ENCODE data around the gene GRK6.
"Not testable (repeated sequence)": the region's sequence is repeated elsewhere in the genome, so short reads cannot be mapped to it uniquely, and the experiment has no call there.

Gene GRK6

DNA sequence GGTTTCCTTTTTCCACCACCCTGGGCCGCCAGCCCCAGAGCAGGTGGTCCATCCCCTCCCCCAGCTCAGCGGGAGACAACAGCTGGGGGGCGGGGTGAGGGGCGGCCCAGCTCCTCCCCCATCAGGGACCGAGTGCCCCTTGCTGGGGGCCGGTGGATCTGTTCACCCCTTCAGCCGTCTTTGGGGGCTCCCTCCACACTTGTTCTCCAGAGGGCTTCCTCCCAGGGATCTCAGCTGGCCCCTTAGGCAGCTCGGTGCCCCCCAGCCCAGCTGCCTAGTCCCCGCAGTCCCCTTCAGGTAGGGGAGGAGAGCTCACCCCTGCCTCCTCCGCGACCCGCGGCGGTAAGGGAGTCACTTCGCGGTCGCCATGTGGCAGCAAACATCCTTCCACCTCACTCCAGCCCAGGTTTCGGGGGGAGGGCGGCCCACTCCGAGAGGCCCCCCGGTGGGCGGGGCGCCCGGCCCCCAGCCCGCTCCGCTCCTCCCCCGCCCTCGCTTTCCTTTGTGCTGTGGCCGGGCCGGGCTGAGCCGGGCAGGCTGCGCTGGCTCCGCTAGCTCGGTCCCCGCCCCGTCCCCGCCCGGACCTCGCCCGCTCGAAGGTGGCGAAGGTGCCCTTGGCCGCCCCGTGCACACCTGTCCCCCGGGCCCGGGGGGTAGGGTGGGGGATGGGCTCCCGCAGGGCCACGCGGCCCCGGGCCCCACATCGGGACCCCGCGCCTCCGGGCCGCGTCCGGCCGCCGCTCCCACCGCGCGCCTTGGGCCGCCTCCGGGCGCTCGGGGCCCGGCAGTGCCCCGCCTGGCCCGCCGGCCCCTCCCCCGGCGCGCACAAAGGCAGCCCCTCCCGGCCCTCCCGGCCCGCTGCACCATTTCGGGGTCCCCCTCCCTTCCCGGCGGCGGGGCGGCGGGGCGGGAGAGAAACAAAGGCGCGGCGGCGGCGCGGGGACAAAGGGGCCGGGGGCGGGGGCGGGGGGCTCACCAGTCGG is 46.3 kb downstream of the GRK6 start:
- DNase-seq = peak; percentile 66

DNA sequence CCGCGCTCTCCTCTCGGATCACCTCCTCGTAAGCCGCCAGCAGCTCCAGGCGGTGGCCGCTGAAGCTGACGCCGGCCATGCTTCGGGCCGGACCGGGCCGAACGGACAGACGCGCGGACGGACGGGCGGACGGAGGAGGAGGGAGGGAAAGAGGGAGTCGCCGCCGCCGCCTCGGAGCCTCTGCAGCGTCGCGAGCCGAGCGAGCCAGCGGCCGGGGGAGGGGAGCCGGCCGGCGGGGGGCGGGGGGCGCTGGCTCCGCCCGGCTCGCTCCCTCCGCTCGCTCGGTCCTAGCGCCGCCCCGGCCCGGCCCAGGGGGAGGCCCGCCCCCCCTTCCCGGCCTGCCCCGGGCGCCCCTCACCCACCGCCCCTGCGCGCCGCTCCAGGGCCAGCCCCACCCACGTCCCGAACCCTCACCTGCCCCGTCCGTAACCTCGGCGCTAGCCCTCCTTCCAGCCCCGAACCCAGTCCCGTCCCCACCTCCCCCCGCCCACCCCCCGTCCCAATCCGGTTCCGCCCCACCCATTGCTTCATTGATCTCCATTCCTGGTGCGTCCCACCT is 47.0 kb downstream of the GRK6 start, which contains the start of gene DBN1:
Gene DBN1, minus strand, starts transcription at position 192 of the 559 bp plus-strand sequence. Its CDS starts 113 bp downstream, at position 79.
- peak; percentile 41 for DNase-seq

DNA sequence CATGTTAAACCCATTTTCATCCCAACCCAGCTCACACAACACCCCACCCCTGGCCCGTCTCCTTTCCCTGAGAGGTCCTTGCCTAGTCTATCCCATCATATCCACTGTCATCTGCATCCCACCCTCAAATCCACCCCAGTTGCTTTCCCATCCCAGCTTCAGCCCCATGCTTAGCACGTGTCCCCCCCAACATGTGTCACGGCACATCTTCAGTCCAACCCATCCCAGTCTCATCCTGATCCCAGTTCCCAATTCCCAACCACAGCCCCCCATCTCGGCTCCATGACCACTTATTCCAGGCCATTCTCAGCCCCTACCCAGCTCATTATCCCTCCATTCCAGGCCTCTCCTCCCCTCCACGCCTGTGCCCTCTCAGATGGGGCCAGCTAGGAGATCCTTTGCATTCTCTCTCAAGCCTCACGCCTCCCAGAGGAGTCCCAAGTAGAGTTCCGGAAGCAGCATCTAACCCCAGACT is 47.6 kb downstream of the GRK6 start:
- DNase-seq = no peak

DNA sequence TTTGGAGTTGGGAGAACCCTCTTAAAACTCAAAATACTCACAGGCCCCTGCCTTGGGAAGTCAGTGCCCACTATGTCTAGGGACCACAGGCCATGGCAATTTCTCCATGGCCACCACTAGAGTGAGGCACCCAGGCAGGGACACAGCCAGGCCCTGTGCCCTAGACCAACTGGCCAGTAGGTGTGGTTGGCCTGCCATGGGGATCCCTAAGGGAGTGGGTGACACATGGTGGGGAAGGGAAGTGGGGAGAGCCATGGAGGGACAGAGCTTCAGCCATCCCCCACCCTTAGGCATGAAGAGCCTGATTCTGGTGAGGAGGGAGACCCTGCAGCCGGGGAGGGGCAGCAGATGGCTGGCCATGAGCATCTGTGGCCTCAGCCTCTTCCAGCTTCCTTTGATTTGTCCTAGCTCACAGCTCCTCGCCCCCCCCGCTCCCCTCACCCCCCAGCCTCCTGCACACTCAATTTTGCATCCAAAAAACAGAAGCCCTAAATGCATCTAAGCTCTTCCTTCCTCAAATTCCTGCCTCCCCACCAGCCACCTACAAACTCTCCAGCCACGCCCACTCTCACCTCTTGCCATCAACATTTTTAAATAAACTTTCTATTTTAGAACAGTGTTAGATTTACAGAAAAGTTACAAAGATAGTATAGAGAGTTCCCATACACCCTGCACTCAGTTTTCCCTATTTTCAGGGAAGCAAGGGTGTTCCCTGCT is 48.5 kb downstream of the GRK6 start:
- DNase-seq = no peak

DNA sequence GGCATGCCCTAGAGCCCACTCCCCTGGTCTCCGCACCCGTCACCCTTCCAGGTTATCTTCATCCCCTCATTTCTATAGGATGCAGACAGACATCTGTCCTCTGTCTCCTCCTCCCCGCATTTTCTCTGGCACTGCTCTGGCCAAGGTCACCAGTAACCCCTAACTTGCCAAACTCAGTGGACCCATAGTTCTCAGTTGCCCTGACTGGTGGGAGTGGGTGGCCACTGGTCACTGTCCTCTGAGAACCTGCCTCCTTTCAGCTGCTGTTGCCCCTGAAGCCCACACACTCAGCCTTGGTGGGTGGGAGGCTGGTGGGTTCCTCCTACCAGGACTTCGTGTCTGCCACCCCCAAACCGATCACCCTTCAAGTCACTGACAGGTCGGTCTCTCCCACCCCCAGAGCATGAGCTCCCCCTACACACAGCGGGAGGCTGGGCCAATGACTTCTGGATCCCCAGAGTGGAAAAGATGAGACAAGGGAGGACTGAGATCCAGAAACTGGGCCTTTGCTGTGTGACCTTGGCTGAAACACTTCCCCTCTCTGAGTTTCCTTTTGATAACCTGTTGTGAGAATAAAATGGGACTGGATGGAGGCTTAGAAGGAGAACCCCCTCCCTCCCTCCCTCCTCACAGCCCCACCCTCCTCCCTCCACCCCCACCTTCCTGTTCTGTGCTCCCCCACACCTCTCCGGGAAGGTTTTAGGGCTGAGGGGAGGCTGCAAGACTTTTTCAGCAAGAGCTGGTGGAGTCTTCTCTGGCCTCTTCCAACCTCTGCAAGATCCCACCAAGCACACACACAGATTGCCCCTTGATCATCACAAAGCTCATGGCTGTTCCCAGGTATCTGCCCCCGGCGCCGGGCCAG is 49.3 kb downstream of the GRK6 start:
- DNase-seq = no peak

DNA sequence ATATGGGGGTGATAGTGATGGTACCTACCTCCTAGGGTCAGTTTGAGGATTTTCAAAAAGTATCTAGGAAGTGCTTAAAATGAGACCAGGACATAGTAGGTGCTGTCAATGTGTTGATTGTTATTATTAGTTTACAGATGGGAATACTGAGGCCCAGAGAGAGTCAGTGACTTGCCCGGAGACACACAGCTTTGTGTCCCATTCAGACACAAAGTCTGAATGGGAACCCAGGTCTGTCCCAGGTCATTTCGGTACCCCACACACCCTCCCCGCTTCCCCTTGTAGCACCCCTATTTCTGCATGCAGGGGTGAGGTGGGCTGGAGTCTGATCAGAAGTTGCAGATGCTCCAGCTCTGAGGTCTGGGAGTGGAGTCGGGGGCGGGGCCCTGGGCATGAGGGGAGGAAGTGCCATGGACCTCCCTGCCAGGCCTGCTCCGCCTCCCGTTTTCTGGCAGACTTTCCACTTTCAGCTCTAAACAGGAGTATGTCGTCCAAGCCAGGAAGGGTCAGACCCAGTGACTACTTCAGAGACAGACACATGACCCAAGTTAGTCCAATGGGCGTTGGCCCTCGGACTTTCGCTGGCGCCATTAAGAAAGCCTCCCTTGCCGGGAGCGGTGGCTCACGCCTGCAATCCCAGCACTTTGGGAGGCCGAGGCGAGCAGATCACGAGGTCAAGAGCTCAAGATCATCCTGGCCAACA is 50.2 kb downstream of the GRK6 start:
- DNase-seq = no peak

DNA sequence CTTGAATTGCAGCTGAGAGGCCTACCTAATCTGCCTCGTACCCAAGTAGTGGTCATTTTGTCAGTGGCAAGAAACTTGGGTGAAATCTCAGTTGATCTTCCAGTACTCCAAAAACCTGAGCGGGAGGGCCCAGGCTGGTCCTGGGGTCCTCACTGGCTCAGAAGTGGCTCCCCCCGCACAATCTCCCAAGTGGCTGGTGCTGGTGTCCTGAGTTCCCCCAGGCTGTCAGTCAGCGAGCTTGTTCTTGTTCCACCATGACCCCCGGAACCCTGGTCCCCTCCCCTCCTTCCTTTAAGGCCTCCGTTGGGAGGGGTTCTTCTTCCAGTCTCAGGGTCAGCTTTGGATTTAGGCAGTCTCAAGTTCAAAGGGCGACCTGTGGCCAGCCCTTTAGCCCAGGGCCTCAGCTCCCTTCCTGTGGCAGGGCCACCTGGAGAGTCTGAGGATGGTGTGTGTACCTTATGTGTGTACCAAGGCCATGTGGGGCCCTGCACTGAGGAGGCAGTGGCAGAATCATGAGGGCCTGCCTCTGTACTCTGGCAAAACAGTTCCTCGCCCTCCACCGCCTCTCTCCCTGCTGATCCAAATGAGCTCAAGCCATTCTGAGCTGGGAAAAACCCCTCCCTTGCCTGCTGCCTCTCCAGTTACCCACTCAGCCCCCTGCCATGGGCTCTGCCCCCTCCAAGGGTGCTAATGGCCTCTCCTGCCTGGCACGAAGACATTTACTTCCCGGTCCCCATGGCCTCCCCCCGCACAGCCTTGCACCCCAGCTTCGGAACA is 51.4 kb downstream of the GRK6 start:
- no peak for DNase-seq

DNA sequence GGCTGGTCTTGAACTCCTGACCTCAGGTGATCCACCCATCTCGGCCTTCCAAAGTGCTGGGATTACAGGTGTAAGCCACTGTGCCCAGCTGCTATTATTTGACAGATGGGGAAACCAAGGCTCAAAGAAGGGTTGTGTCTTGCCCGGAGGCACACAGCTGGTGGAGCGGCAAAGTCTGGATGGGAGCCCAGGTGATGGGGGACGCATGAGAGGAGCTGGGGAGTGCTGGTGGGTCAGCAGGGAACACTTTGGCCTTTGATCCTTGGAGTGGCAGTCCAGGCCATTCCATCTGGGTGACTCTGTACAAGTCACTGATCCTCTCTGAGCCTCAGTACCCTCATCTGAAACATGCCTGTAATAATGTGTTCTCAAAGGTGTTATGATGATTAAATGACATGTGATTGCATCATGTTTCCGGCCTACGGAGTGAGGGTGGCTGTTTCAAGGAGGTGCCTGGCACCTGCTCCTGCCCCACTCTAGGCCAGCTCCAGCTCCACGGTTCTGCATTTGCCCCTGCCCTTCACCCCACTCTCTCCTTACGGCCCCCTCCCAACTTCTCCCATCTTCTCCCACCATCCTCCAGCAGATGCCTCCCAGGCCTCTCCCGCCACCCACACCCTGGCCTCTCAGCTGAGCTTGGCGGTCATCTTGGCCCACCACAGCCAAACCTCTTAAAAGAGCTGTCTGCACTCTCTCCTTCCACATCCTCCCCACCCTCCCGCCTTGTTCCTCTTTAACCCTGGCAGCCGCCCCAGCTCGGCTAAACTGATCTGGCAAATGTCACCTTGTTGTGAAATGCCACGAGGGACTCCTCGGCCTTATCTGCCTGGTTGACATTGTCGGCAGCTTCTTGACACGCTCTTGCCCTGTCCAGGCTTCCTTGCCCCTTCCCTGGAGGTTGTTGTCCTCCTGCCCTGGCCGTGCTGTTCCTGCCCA is 52.5 kb downstream of the GRK6 start:
- DNase-seq = peak; percentile 47

DNA sequence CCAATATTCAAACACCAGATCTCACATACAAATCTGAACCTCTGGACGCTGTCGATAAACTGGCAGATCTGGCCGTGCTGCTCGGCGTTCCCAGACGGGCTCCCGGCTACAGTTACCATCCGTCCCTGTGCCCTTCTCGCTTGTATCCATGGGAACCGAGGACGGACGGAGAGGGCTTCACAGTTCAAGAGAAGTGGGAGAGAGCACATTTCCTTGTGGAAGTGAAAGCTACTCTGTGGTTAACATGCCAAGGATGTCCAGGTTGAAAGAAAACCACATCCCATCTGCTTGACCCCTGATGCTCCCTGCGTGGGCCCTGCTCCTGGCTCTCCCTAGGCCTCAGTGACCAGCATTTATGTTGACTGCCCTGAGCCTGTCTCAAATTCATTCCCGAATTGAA is 53.3 kb downstream of the GRK6 start:
- no peak for DNase-seq

DNA sequence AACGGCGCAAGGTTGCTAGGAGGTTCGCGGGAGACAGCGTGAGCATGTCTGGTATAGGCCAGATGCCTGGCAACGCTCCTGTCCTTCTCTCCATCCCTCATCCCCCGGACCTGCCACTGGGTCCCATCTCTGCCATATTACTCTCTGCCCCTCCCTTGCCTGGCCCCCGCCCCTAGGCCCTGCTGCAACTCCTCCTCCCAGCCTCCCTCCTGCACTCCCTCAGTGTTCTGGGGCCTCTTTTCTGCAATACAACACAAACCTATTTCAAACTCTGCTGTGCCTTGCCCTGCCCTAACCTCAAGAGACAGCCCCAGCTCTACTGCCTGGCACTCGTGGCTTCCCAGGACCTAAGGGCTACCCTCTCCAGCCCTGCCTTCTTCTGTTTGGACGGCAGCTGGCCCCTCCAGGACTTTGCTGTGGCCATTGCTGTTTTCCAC is 55.9 kb downstream of the GRK6 start:
- no peak for DNase-seq

DNA sequence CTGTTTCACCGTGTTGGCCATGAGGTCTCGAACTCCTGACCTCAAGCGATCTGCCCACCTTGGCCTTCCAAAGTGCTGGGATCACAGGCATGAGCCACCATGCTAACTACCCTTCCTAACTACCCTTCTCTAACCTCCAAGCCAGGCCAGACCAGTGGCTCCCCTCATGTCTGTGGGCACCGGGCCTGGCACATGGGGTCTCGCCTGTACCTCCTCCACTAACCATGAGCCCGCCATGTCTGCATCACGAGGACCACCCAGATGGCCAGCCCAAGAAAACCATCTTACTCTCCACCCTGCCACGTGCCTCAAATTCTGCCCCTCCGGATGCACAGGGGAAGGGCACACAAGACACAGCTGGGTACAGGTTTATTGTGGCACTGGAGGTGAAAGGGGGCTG is 56.6 kb downstream of the GRK6 start:
- no peak for DNase-seq

DNA sequence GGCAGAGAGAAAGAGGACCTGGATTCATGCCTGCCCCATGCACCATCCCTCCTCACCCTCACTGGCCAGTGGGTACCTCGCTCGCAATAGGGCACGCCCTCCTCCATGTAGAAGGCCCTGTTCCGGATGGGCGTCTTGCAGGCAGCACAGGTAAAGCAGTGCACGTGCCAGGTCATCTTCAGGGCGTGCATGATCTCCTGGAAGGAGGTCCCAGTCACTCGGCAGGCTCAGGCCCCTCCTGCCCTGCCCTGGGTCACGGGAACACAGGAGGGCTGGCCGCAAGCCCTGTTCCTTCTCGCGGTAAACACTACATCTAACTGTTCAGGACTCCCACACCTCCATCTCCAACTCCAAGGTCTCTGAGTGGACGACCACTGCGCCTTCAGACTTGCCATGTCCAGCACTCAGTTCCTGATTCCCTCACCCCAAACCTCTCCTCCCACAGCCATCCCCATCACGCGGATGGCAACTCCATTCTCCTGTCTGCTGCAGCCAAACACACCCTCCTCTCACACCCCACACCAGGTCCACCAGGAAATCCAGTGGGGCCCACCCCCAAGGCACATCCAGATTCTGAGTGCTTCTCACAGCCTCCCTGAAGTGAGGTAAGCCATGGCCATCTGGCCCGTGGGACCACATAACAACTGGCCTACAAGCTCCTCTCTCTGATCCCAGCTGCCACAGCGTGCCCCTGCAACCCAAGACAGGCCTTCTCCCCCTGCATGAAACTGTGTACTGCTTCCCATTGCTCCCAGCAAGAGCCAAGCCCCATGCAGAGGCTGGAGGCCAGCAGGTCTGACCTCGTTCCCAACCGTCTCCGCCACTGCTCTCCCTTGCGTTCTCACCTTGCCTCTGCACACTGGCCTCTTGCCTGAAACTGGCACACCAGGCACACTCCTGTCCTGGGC is 57.8 kb downstream of the GRK6 start:
- no peak for DNase-seq

DNA sequence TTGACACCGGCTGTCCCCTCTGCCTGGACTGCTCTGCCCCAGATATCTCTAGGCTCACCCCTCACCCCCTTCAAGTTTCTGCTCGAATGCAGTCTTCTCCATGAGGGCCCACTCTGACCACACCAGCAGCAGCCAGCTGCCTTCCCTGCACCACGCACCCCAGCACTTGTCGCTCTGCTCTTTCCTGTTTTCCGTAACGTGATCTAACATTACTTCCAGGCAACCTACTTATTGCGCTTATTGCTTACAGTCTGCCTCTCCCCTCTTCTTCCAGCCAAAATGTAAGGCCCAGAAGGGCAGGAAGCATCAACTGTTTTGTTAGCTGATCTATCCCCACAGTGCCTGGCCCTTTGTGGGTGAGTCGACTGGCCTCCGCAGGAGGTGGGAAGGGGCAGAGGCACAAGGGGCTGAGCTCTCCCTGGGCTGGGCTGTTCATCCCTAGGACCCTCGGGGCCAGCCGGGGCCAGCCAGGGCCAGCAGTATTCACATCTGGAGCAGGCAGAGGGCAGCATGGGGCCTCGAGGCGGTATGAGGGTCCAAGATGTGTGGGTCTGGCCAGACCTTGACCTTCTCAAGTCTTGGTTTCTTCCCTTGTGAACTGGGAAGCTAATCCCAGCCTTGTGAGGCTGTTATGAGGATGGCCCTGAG is 58.5 kb downstream of the GRK6 start:
- no peak for DNase-seq

DNA sequence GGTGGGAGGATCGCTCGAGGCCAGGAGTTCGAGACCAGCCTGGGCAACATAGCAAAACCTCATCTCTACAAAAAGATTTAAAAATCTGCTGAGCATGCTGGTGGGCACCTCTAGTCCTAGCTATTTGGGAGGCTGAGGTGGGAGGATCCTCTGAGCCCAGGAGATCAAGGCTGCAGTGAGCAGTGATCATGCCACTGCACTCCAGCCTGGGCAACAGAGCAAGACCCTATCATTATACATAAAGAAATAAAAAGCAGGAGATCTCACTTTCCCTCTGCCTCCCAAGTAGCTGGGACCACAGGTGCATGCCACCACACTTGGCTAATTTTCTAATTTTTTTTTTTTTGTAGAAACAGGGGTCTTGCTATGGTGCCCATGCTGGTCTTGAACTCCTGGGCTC is 59.3 kb downstream of the GRK6 start:
- DNase-seq = not testable (repeated sequence)

DNA sequence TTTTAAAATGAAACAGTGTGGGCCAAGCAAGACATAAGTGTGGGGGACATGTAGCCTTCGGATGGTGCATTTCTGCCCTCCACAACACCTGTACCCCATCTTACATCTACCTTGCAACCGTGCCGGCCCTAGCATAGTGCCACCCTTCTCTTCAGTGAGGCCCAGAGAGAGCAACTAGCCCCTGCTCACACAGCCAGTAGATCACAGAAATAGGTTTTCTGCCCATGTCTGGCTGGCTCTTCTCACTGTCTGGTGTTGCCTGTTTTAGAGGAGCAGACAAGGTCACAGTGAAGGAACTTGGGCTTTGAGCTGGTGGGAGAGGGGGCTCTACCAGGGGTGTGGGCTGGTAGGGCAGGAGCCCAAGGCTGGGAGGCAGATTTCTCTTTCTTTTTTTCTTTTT is 59.8 kb downstream of the GRK6 start:
- DNase-seq = no peak

DNA sequence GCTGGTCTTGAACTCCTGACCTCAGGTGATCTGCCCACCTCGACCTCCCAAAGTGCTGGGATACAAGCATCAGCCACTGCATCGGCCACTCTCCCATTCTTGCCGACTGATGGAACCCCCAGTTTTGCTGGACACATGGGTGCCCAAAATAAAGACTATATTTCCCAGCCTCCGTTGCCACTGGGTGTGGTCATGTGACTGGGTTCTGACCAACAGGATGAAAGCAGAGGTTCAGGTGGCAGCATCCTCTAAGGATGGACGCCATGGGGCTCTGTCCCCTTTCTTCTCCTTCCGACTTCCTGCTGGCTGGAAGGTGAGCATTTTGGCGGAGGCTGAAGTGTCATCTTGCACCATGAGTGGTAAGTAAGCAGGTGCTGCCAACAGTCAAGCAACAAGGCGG is 60.7 kb downstream of the GRK6 start:
- no peak for DNase-seq

DNA sequence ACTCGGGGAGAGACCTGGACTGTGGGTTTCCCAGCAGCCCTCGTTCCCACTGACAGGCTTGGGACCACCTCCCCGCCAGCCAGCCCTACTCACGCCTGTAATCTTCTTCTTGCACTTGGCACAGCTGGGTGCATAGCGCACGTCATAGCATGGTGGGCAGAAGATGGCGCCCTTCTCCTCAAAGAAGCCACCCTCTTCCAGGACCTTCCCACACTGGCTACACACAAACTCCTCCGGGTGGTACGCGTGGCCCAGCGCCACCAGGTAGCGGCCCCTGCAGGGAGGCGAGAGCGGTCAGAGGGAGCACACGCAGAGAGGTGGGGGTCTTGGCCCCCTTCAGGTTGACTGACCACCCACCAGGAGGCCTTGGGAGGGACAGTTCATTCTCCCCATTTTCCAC is 61.5 kb downstream of the GRK6 start:
- no peak for DNase-seq

DNA sequence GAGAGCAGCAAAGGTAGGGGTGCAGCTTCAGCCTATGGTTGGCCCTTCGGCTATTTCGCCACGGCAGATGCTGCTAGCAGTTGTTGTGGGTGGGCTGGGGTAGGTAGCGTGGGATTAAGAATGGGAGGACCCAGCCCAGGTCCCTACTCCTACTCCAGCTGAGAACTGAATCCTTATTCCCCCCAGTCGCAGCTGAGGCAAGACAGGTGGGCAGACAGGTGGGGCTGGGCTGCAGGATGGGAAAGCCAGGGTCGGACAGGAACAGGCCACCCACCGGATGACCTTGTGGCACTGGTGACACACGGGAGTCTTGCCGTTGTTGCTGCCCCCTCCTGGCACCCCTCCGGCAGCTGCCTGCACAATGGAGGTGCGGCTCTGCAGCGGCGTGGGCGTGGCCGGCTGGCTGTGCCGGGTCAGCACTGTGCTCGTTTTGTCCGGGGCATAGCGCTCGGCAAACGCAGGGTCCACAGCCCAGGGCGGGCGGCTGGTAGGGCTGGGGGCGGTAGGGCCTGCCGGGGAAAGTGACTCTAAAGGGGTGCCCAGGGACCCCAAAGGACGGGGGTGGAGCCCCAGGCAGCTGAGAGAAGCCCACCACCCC is 62.7 kb downstream of the GRK6 start:
- no peak for DNase-seq

Data from CD4-positive, alpha-beta T cell treated with Interleukin-17A for 4 hours (primary cell).